ENCODE results near the gene MINDY3.

Gene MINDY3

GRCh38 chr10:15804109-15804508 is 56.2 kb downstream of the MINDY3 start:
- no peak for DNase-seq

- no peak for DNase-seq
Measured at GRCh38 chr10:15802375-15802949, 57.8 kb downstream of the MINDY3 start.

GRCh38 chr10:15801641-15802040 is 58.7 kb downstream of the MINDY3 start:
- no peak for DNase-seq

- DNase-seq: no peak
Measured at GRCh38 chr10:15801147-15801546, 59.2 kb downstream of the MINDY3 start.

- DNase-seq: no peak
Measured at GRCh38 chr10:15797346-15797745, 63.0 kb downstream of the MINDY3 start.

GRCh38 chr10:15796762-15797161 is 63.5 kb downstream of the MINDY3 start:
- no peak for DNase-seq

GRCh38 chr10:15796098-15796759 is 64.1 kb downstream of the MINDY3 start:
- no peak for DNase-seq

- DNase-seq: no peak
Measured at GRCh38 chr10:15795036-15795792, 65.1 kb downstream of the MINDY3 start.

GRCh38 chr10:15794569-15794968 is 65.7 kb downstream of the MINDY3 start:
- no peak for DNase-seq

- no peak for DNase-seq
Measured at GRCh38 chr10:15793664-15794063, 66.6 kb downstream of the MINDY3 start.

GRCh38 chr10:15792777-15793176 is 67.5 kb downstream of the MINDY3 start:
- DNase-seq: no peak

GRCh38 chr10:15791816-15792524 is 68.3 kb downstream of the MINDY3 start:
- no peak for DNase-seq

- DNase-seq: no peak
Measured at GRCh38 chr10:15789793-15790525, 70.3 kb downstream of the MINDY3 start.

- no peak for DNase-seq
Measured at GRCh38 chr10:15787426-15787825, 72.9 kb downstream of the MINDY3 start.

- no peak for DNase-seq
Measured at GRCh38 chr10:15784662-15785300, 75.5 kb downstream of the MINDY3 start.

GRCh38 chr10:15783941-15784636 is 76.2 kb downstream of the MINDY3 start:
- DNase-seq: no peak

GRCh38 chr10:15782851-15783250 is 77.5 kb downstream of the MINDY3 start:
- no peak for DNase-seq

- no peak for DNase-seq
Measured at GRCh38 chr10:15781381-15781960, 78.8 kb downstream of the MINDY3 start.

GRCh38 chr10:15780353-15781135 is 79.8 kb downstream of the MINDY3 start:
- no peak for DNase-seq

- no peak for DNase-seq
Measured at GRCh38 chr10:15775513-15775912, 84.8 kb downstream of the MINDY3 start.
